C4-2B (cell line): ENCODE results near the gene HNRNPF.
A peak's percentile ranks its signal among the peaks of the same experiment; 100 is the strongest.

ENCODE experiments used
- H3K27ac ChIP-seq: fragments of 450-650 bp; 2 replicates; pipeline ENCODE4 v1.5.1; 2017
- ZFX ChIP-seq: fragments of 450-650 bp; IDR thresholded peaks from 2 replicates; pipeline ENCODE4 v1.6.1; 2017
- TF ChIP-seq, protein P1 (sequence below): fragments of 450-650 bp; conservative IDR thresholded peaks from 2 replicates; pipeline ENCODE4 v1.5.1; 2017; ENCODE audit warnings: mild to moderate bottlenecking

The HNRNPF gene

DNA sequence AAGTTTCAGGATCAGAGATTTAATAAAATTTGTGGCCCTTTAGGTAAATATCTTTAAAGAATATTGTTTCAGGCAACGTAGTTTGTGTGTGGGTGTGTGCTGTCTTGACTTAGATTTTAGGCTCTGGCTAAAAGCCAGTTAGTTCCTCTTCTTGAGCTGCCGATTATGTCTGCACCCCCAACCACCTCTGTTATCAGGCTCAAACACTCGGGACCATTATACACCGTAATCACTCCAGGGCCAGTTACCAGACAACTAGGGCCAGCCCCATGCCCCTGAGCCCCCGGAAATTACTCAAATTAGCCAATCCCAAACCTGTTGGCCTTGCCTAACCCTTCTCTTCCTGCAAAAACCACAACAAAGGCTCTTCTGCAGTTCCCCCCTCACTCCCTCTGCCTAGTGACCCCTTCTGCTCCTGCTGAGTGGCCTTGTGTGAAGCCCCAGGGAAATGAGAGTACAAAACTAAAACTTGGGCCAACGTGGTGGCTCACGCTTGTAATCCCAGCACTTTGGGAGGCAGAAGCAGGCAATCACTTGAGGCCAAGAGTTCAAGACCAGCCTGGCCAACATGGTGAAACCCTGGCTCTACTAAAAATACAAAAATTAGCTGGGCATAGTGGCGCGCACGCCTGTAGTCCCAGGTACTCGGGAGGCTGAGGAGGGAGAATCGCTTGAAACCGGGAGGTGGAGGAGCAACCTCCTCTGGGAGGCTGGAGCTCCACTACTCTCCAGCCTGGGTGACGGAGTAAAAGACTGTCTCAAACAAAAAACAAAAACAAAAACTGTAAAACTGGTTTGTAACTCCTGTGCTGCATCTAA, 9.2 kb upstream of the HNRNPF start:
- TF ChIP-seq, protein P1, sequence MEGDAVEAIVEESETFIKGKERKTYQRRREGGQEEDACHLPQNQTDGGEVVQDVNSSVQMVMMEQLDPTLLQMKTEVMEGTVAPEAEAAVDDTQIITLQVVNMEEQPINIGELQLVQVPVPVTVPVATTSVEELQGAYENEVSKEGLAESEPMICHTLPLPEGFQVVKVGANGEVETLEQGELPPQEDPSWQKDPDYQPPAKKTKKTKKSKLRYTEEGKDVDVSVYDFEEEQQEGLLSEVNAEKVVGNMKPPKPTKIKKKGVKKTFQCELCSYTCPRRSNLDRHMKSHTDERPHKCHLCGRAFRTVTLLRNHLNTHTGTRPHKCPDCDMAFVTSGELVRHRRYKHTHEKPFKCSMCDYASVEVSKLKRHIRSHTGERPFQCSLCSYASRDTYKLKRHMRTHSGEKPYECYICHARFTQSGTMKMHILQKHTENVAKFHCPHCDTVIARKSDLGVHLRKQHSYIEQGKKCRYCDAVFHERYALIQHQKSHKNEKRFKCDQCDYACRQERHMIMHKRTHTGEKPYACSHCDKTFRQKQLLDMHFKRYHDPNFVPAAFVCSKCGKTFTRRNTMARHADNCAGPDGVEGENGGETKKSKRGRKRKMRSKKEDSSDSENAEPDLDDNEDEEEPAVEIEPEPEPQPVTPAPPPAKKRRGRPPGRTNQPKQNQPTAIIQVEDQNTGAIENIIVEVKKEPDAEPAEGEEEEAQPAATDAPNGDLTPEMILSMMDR: no peak
- TF ChIP-seq ZFX: no peak
- H3K27ac ChIP-seq: no peak overlapping the region

DNA sequence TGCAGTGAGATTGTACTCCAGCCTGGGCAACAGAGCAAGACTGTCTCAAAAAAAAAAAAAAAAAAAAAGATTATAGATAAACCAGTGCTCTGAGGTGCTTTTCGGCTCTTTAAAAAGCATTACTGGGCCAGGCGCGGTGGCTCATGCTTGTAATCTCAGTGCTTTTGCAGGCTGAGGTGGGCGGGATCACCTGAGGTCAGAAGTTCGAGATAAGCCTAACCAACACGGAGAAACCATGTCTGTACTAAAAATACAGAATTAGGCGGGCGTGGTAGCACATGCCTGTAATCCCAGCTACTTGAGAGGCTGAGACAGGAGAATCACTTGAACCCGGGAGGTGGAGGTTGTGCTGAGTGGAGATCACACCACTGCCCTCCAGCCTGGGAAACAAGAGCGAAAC, 6.6 kb upstream of the HNRNPF start:
- no peak overlapping the region for H3K27ac ChIP-seq
- TF ChIP-seq, protein P1: no peak
- no peak for TF ChIP-seq ZFX

DNA sequence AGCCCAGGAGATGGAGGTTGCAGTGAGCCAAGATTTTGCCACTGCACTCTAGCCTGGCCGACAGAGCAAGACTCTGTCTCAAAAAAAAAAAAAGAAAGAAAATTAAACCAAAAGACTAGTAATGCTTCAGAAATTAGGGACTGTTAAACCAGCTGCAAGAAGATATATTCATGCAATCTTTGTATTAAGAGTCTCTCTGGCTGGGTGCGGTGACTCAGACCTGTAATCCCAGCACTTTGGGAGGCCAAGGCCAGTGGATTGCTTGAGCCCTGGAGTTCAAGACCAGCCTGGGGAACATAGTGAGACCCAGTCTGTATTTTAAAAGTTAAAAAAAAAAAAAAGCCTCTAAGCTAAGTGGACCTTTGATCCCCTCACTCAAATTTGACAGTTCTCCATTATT, 2.5 kb upstream of the HNRNPF start:
- H3K27ac ChIP-seq: no peak overlapping the region
- no peak for TF ChIP-seq ZFX
- TF ChIP-seq, protein P1: no peak

DNA sequence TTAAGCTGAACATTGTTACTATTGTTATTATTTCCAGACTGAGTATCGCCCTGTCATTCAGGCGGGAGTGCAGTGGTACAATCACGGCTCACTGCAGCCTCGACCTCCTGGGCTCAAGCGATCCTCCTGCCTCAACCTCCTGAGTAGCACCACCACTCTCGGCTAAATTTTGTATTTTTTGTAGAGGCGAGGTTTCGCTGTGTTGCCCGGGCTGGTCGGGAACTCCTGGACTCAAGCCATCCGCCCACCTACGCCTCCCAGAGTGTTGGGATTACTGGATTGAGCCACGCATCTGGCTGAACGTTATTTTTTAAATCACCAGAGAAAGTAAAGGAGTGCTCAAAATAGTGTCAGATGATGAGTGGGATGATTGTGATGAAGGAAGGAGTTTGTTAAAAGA, 1.4 kb upstream of the HNRNPF start:
- TF ChIP-seq, protein P1: no peak
- TF ChIP-seq ZFX: no peak
- H3K27ac ChIP-seq: peak overlapping the region; percentile 99; the same call in 1 of the 2 replicates

DNA sequence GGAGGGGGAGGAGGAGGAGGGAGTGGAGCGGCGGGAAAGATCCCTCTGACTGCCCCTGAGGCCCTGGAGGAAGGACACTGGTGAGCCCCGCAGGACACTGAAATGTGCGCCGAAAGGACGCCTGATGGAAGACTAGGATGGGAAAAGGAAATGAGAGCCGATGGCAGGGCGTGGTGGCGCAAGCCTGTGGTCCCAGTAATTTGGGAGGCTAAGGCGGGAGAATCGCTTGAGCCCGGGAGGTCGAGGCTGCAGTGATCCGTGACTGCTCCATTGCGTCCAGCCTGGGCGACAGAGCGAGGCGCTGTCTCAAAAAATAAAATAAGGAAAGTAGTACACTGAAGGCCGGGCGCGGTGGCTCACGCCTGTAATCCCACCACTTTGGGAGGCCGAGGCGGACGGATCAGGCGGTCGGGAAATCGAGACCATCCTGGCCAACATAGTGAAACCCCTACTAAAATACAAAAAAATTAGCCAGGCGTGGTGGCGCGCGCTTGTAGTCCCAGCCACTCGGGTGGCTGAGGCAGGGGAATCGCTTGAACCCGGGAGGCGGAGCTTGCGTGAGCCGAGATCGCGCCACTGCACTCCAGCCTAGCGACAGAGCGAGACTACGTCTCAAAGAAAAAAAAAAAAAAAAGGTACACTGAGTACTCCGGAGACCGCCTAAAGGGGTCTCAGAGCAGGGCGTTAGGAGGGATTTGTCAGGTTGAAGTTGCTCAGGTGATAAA, 561 bp upstream of the HNRNPF start:
- H3K27ac ChIP-seq: peak overlapping the region; percentile 99
- TF ChIP-seq, protein P1: no peak
- no peak for TF ChIP-seq ZFX

DNA sequence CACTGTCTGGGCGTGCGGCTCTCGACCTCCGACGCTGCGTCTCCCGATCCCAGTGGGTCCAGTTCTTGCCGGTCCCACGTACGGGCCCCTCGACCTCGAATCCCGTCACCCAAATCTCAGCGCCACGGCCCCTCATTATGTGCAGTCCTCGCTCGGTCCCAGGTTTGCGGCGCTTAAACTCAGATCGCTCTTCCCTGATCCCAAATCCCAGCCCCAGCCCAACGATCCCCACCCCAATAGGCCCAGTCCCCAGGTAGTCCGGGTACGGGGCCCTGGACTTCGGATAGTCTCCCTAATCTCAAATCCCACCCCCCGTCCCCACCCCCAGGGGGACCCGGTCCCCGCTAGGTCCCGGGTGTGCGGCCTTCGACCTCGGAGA, 666 bp downstream of the HNRNPF start:
- TF ChIP-seq ZFX: no peak
- TF ChIP-seq, protein P1: no peak
- H3K27ac ChIP-seq: peak overlapping the region; percentile 99

DNA sequence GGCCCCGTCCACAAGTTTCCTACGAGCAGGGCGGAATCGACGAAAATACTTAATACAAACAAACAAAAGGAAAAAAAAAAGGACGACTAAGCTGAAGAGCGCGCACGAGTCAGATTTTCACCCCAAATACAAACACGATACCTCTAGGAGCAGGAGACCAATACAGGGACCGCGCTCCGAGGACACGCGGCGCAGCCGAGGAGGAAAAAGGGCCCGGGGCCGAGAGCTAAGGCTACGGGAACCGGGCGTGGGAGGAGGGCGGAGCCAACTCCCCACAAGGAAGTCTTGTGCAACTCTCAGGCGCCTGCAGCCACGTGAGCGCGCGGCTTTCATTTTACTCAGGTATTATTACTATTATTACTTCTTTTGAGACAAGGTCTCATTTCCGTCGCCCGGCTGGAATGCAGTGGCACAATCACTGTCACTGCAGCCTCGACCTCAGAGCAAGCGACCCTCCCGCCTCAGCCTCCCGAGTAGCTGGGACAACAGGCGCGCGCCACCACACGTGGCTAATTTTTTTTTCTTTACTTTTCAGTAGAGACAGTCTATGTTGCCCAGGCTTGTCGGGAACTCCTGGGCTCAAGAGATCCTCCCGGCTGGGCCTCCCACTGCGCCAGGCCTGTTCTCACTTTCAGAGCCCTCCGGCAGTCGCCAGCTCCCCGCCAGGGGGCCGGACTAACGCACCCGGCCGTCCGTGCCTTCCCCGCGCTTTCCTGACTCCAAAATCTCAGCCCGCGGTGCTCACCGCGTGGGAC, 1.2 kb downstream of the HNRNPF start:
- peak; percentile 4; the same call in 1 of the 2 replicates for TF ChIP-seq ZFX
- TF ChIP-seq, protein P1: no peak
- H3K27ac ChIP-seq: peak overlapping the region; percentile 99
